Neuronal stem cell (in vitro differentiated cells): ENCODE measurements around the gene LSM14B.

Experiments
- DNase-seq: peaks from one replicate; pipeline ENCODE4 v3.0.0-alpha.2; 2013; ENCODE audit warnings: low spot score
- H2AFZ ChIP-seq: one replicate; pipeline ENCODE4 v1.6.1; 2013; ENCODE audit warnings: mild to moderate bottlenecking, low read length, inconsistent platforms
- H2AK5ac ChIP-seq: 2 replicates; pipeline ENCODE4 v1.6.1; 2013; ENCODE audit warnings: low read depth, mild to moderate bottlenecking, inconsistent platforms, low read length, moderate library complexity, mixed read lengths
- H2BK120ac ChIP-seq: 2 replicates; pipeline ENCODE4 v1.6.1; 2013; ENCODE audit warnings: low read depth, mild to moderate bottlenecking, inconsistent platforms, low read length, moderate library complexity, mixed read lengths
- H2BK12ac ChIP-seq: one replicate; pipeline ENCODE4 v1.6.1; 2013; ENCODE audit warnings: low read length, inconsistent platforms
- H2BK15ac ChIP-seq: 2 replicates; pipeline ENCODE4 v1.6.1; 2013; ENCODE audit warnings: mild to moderate bottlenecking, low read length, inconsistent platforms, mixed read lengths
- H2BK5ac ChIP-seq: one replicate; pipeline ENCODE4 v1.6.1; 2013; ENCODE audit warnings: inconsistent platforms, mild to moderate bottlenecking, low read length, moderate library complexity
- H3K14ac ChIP-seq: one replicate; pipeline ENCODE4 v1.6.1; 2013; ENCODE audit warnings: low read length, inconsistent platforms
- H3K18ac ChIP-seq: 2 replicates; pipeline ENCODE4 v1.6.1; 2013; ENCODE audit warnings: low read length, inconsistent platforms
- H3K23ac ChIP-seq: 2 replicates; pipeline ENCODE4 v1.6.1; 2013; ENCODE audit warnings: low read depth, mild to moderate bottlenecking, mixed read lengths, low read length, inconsistent platforms; ENCODE audit not compliant: poor library complexity
- H3K27ac ChIP-seq: replicated peaks from 3 replicates; pipeline ENCODE4 v1.5.1; 2013; ENCODE audit warnings: low read length, inconsistent platforms
- H3K27me3 ChIP-seq, 3 experiments: 2 replicates each; pipeline ENCODE4 v1.6.1; 2013; ENCODE audit warnings: low read length in 3 of 3, mild to moderate bottlenecking in 2 of 3, inconsistent platforms in 1 of 3, low read depth in 1 of 3, mixed read lengths in 1 of 3, moderate library complexity in 1 of 3; ENCODE audit not compliant: control insufficient read depth in 3 of 3, insufficient read depth in 3 of 3
- H3K36me3 ChIP-seq, 2 donors: replicated peaks in 1 of 2; 2 replicates each; pipeline ENCODE4 v1.6.1; 2013; ENCODE audit warnings: low read length in 2 of 2; ENCODE audit not compliant: control insufficient read depth in 2 of 2, insufficient read depth in 2 of 2
- H3K4ac ChIP-seq: 2 replicates; pipeline ENCODE4 v1.6.1; 2013; ENCODE audit warnings: inconsistent platforms, mild to moderate bottlenecking, low read length, moderate library complexity
- H3K4me1 ChIP-seq, 2 donors: 1 replicate in 1 of 2; 2 replicates in 1 of 2; pipeline ENCODE4 v1.6.1; 2013; ENCODE audit warnings: low read length in 2 of 2, low read depth in 1 of 2; ENCODE audit not compliant: control insufficient read depth in 2 of 2, insufficient read depth in 1 of 2
- H3K4me2 ChIP-seq: one replicate; pipeline ENCODE4 v1.6.1; 2013; ENCODE audit warnings: mild to moderate bottlenecking, low read length, inconsistent platforms; ENCODE audit not compliant: insufficient read depth, poor library complexity, severe bottlenecking
- H3K4me3 ChIP-seq, 2 donors: 2 replicates each; pipeline ENCODE4 v1.5.1; 2013; ENCODE audit warnings: low read length in 2 of 2, mild to moderate bottlenecking in 2 of 2, inconsistent platforms in 1 of 2, moderate library complexity in 1 of 2
- H3K79me1 ChIP-seq: one replicate; pipeline ENCODE4 v1.6.1; 2013; ENCODE audit warnings: low read depth, mild to moderate bottlenecking, inconsistent platforms, low read length, moderate library complexity
- H3K9ac ChIP-seq: one replicate; pipeline ENCODE4 v1.6.1; 2013; ENCODE audit warnings: mild to moderate bottlenecking, low read depth, low read length, inconsistent platforms; ENCODE audit not compliant: poor library complexity
- H3K9me3 ChIP-seq, 2 donors: replicated peaks in 1 of 2; 2 replicates each; pipeline versions ENCODE3 to v1.6.1; 2013; ENCODE audit warnings: low read length in 2 of 2, mild to moderate bottlenecking in 2 of 2, inconsistent platforms in 1 of 2, low read depth in 1 of 2, mixed read lengths in 1 of 2, moderate library complexity in 1 of 2; ENCODE audit not compliant: control insufficient read depth in 2 of 2, insufficient read depth in 1 of 2
- H4K8ac ChIP-seq: one replicate; pipeline ENCODE4 v1.6.1; 2013; ENCODE audit warnings: low read depth, mild to moderate bottlenecking, inconsistent platforms, low read length, moderate library complexity
- H4K91ac ChIP-seq: one replicate; pipeline ENCODE4 v1.6.1; 2013; ENCODE audit warnings: low read length, low read depth, mild to moderate bottlenecking, inconsistent platforms; ENCODE audit not compliant: poor library complexity
- WGBS, 2 donors: extraction: QIAGEN DNeasy Blood & Tissue Kit; methylation state at CpG; one replicate each; pipeline ENCODE4 v1.1.7; 2013; ENCODE audit warnings: missing lambda C conversion rate in 2 of 2, mixed read lengths in 1 of 2; ENCODE audit not compliant: insufficient read length in 2 of 2, insufficient replicate concordance in 1 of 2; ENCODE audit errors: extremely low coverage in 2 of 2; 5-methylcytosine and 5-hydroxymethylcytosine counted together

Gene LSM14B

GRCh38 chr20:62142252-62143080 lies 20.2 kb downstream of the LSM14B start:
- no peak overlapping the region for H2BK120ac ChIP-seq
- DNase-seq, result no peak
- H2BK5ac ChIP-seq, result peak overlapping the region; percentile 99
- no CpG with 5 or more reads among the region's 71 CpGs for WGBS, 2 donors
- no peak overlapping the region for H4K8ac ChIP-seq
- no peak overlapping the region for H3K4ac ChIP-seq
- H3K36me3 ChIP-seq, result peaks cover 41 to 66% of the 10 kb centered on the region in 2 donors
- H3K23ac ChIP-seq, result no peak overlapping the region
- peak overlapping the region; percentile 71 for H2AK5ac ChIP-seq
- peak overlapping the region; percentile 84 to 96 for H3K4me3 ChIP-seq
- peaks cover 3 to 5% of the 10 kb centered on the region in 2 donors for H3K9me3 ChIP-seq
- no peak overlapping the region for H2BK12ac ChIP-seq
- H2AFZ ChIP-seq, result peak overlapping the region; percentile 64
- H3K9ac ChIP-seq, result peak overlapping the region; percentile 96
- H3K14ac ChIP-seq, result peak overlapping the region; percentile 51
- no peak overlapping the region for H4K91ac ChIP-seq
- H3K79me1 ChIP-seq, result peaks cover 21% of the 10 kb centered on the region
- H3K4me2 ChIP-seq, result peak overlapping the region; percentile 77
- H3K18ac ChIP-seq, result peak overlapping the region; percentile 97
- H2BK15ac ChIP-seq, result no peak overlapping the region
- no peaks in the 10 kb centered on the region for H3K27me3 ChIP-seq
- peaks cover 10 to 12% of the 10 kb centered on the region in 2 donors for H3K4me1 ChIP-seq
- H3K27ac ChIP-seq, result peak overlapping the region; percentile 66

GRCh38 chr20:62143081-62143956 lies 21.0 kb downstream of the LSM14B start, which contains the start of the genes PSMA7 and SS18L1:
TSS of gene PSMA7 (minus strand) at chr20:62143394. CDS start at chr20:62143303, 91 bp downstream.
TSS of gene SS18L1 (plus strand) at chr20:62143769. CDS start at chr20:62143821, 52 bp downstream.
- H2BK15ac ChIP-seq, result no peak within 1 kb of the TSS
- peaks cover 10 to 12% of the 10 kb centered on the region in 2 donors for H3K4me1 ChIP-seq
- no peaks in the 10 kb centered on the region for H3K27me3 ChIP-seq
- peak within 1 kb of the TSS; percentile 99 for H3K18ac ChIP-seq
- H2BK12ac ChIP-seq, result peak within 1 kb of the TSS; percentile 11
- peak within 1 kb of the TSS; percentile 71 for H2AK5ac ChIP-seq
- peak within 1 kb of the TSS; percentile 77 for H3K4me2 ChIP-seq
- peaks cover 32 to 58% of the 10 kb centered on the region in 2 donors for H3K36me3 ChIP-seq
- H4K91ac ChIP-seq, result no peak within 1 kb of the TSS
- DNase-seq, result peak; percentile 83
- peak within 1 kb of the TSS; percentile 84 to 96 for H3K4me3 ChIP-seq
- peak within 1 kb of the TSS; percentile 99 for H2BK5ac ChIP-seq
- no CpG with 5 or more reads among the region's 148 CpGs for WGBS, 2 donors
- peak within 1 kb of the TSS; percentile 85 for H3K14ac ChIP-seq
- H3K79me1 ChIP-seq, result peaks cover 24% of the 10 kb centered on the region
- H3K27ac ChIP-seq, result peak within 1 kb of the TSS; percentile 81
- H3K4ac ChIP-seq, result no peak within 1 kb of the TSS
- peak within 1 kb of the TSS; percentile 82 for H3K23ac ChIP-seq
- H2AFZ ChIP-seq, result peak within 1 kb of the TSS; percentile 86
- H2BK120ac ChIP-seq, result no peak within 1 kb of the TSS
- H4K8ac ChIP-seq, result no peak within 1 kb of the TSS
- peak within 1 kb of the TSS; percentile 96 for H3K9ac ChIP-seq
- peaks cover 3 to 6% of the 10 kb centered on the region in 2 donors for H3K9me3 ChIP-seq

- Histone ChIP-seq H3K4me2 (peak overlapping the region; percentile 71), H3K27me3 (no peaks in the 10 kb centered on the region)
- DNase-seq, result no peak
Measured at GRCh38 chr20:62143957-62144825, 21.9 kb downstream of the LSM14B start.

More at GRCh38 chr20:62143957-62144825, 21.9 kb downstream of the LSM14B start:
- Histone ChIP-seq H2BK12ac (peak overlapping the region; percentile 11), H4K8ac (no peak overlapping the region), H4K91ac (no peak overlapping the region), H2AFZ (peak overlapping the region; percentile 86), H3K79me1 (peaks cover 31% of the 10 kb centered on the region), H3K14ac (no peak overlapping the region), H3K4ac (no peak overlapping the region), H2BK15ac (no peak overlapping the region), H3K4me1 (peaks cover 12 to 14% of the 10 kb centered on the region in 2 donors), H3K4me3 (peak overlapping the region; percentile 84 to 96), H2AK5ac (peak overlapping the region; percentile 65), H3K27ac (peak overlapping the region; percentile 81), H3K9me3 (peaks cover 3 to 6% of the 10 kb centered on the region in 2 donors), H3K18ac (peak overlapping the region; percentile 88), H3K36me3 (peaks cover 27 to 49% of the 10 kb centered on the region in 2 donors), H2BK5ac (no peak overlapping the region), H3K23ac (no peak overlapping the region), H2BK120ac (no peak overlapping the region), H3K9ac (peak overlapping the region; percentile 95)
- WGBS, 2 donors, result no CpG with 5 or more reads among the region's 104 CpGs
